GM23338 (cell line): Measurements from ENCODE around the gene SRGAP2B. TPM values are rescaled to one million over a fixed set of nuclear protein-coding genes. Genes with fewer than 3 reads are reported as not detected.
"Not testable (repeated sequence)": the region's sequence is repeated elsewhere in the genome, so short reads cannot be mapped to it uniquely, and the experiment has no call there.

ENCODE experiments used
- ATAC-seq: fragments of 200-7000 bp; cut with Tn5 transposase; 3 replicates; pipeline ENCODE4 v1.9.1; 2020
- DNase-seq: peaks from one replicate; pipeline ENCODE4 v3.0.0-alpha.2; 2015; ENCODE audit warnings: low spot score
- H2AFZ ChIP-seq: fragments of 200-600 bp; sonication (generic); 2 replicates; pipeline ENCODE4 v1.8.0; 2016; ENCODE audit warnings: antibody characterized with exemption, mild to moderate bottlenecking, moderate library complexity
- H3F3A ChIP-seq: fragments of 200-600 bp; sonication (generic); replicated peaks from 2 replicates; pipeline ENCODE4 v1.8.0; 2017; ENCODE audit warnings: antibody characterized with exemption, mixed run types, low read depth
- H3K27ac ChIP-seq: fragments of 200-600 bp; sonication (generic); 2 replicates; pipeline ENCODE4 v1.6.1; 2016; ENCODE audit warnings: low read depth
- H3K27me3 ChIP-seq: fragments of 200-600 bp; sonication (generic); 2 replicates; pipeline ENCODE4 v1.8.0; 2016; ENCODE audit warnings: mild to moderate bottlenecking, mixed run types, moderate library complexity; ENCODE audit not compliant: insufficient read depth
- H3K36me3 ChIP-seq: fragments of 200-600 bp; sonication (generic); 2 replicates; pipeline ENCODE4 v1.8.0; 2016; ENCODE audit warnings: mild to moderate bottlenecking; ENCODE audit not compliant: insufficient read depth
- H3K4me1 ChIP-seq: fragments of 200-600 bp; sonication (generic); 2 replicates; pipeline ENCODE4 v1.8.0; 2016; ENCODE audit warnings: mild to moderate bottlenecking, moderate library complexity; ENCODE audit not compliant: insufficient read depth
- H3K4me2 ChIP-seq: fragments of 200-600 bp; sonication (generic); 2 replicates; pipeline ENCODE4 v1.7.1; 2017; ENCODE audit warnings: mixed run types
- H3K4me3 ChIP-seq: fragments of 200-600 bp; sonication (generic); 2 replicates; pipeline ENCODE4 v1.6.1; 2016; ENCODE audit warnings: mixed run types
- H3K79me2 ChIP-seq: fragments of 200-600 bp; sonication (generic); replicated peaks from 2 replicates; pipeline ENCODE4 v1.8.0; 2017; ENCODE audit warnings: mild to moderate bottlenecking; ENCODE audit not compliant: insufficient read depth
- H3K9me2 ChIP-seq: fragments of 200-600 bp; sonication (generic); 2 replicates; pipeline ENCODE4 v1.8.0; 2017; ENCODE audit not compliant: insufficient read depth
- H4K20me1 ChIP-seq: fragments of 200-600 bp; sonication (generic); replicated peaks from 2 replicates; pipeline ENCODE4 v1.8.0; 2017; ENCODE audit warnings: mild to moderate bottlenecking; ENCODE audit not compliant: insufficient read depth
- H3K27ac Mint-ChIP-seq: 2 replicates; pipeline ENCODE4 v1.8.0; 2020; ENCODE audit warnings: inconsistent platforms, mild to moderate bottlenecking, moderate library complexity, mixed read lengths
- H3K27me3 Mint-ChIP-seq: 3 replicates; pipeline ENCODE4 v1.8.0; 2022; ENCODE audit warnings: low read depth, mild to moderate bottlenecking, moderate library complexity, mixed read lengths, inconsistent platforms; ENCODE audit not compliant: insufficient read depth, poor library complexity
- H3K36me3 Mint-ChIP-seq: 3 replicates; pipeline ENCODE4 v1.8.0; 2021; ENCODE audit warnings: low read depth, mild to moderate bottlenecking, inconsistent platforms, moderate library complexity, mixed read lengths
- H3K4me1 Mint-ChIP-seq: 3 replicates; pipeline ENCODE4 v1.8.0; 2020; ENCODE audit warnings: mild to moderate bottlenecking, inconsistent platforms, mixed read lengths
- H3K4me3 Mint-ChIP-seq: 3 replicates; pipeline ENCODE4 v1.8.0; 2021; ENCODE audit warnings: moderate library complexity, mild to moderate bottlenecking, inconsistent platforms, mixed read lengths
- H3K9me3 Mint-ChIP-seq: 3 replicates; pipeline ENCODE4 v1.8.0; 2020; ENCODE audit warnings: moderate library complexity, mild to moderate bottlenecking, inconsistent platforms, mixed read lengths
- polyA plus RNA-seq: library from polyadenylated mRNA; unstranded; fragments of >200 nt; fragmentation: Nextera tagmentation; extraction: Ambion mirVana; gene quantifications from 2 replicates; pipeline ENCODE4 v1.2.1, GENCODE V29; 2016
- total RNA-seq: library from RNA; depleted of rRNA; stranded (reverse); fragments of >200 nt; shearing (Covaris generic); gene quantifications from 2 replicates; pipeline ENCODE4 v1.2.3, GENCODE V29; 2014

Gene SRGAP2B
- total and polyA plus RNA-seq, 2 experiments from 2014 or later: 17.4 to 28.8 TPM

GRCh38 chr1:145047553-145047952 is 47.6 kb downstream of the SRGAP2B start:
- not testable (repeated sequence) for H4K20me1 ChIP-seq, H3K36me3 Mint-ChIP-seq

GRCh38 chr1:145045571-145046273 is 49.4 kb downstream of the SRGAP2B start:
- ATAC-seq: peak; percentile 36
- H4K20me1 ChIP-seq, H3K79me2 ChIP-seq, H3K4me1 ChIP-seq, H3K4me2 ChIP-seq, H3K9me3 Mint-ChIP-seq, H2AFZ ChIP-seq, H3F3A ChIP-seq, H3K27ac ChIP-seq, H3K27me3 ChIP-seq, H3K27ac Mint-ChIP-seq, H3K9me2 ChIP-seq, H3K27me3 Mint-ChIP-seq, H3K4me3 Mint-ChIP-seq, H3K36me3 ChIP-seq, H3K4me1 Mint-ChIP-seq, H3K4me3 ChIP-seq, DNase-seq, H3K36me3 Mint-ChIP-seq: not testable (repeated sequence)

More at GRCh38 chr1:145047553-145047952, 47.6 kb downstream of the SRGAP2B start:
- H3F3A ChIP-seq, H3K4me2 ChIP-seq, H3K4me1 Mint-ChIP-seq, ATAC-seq, H3K79me2 ChIP-seq, H3K27ac ChIP-seq, H3K4me1 ChIP-seq, H3K9me3 Mint-ChIP-seq, H3K4me3 ChIP-seq, H3K27ac Mint-ChIP-seq, H2AFZ ChIP-seq, H3K4me3 Mint-ChIP-seq, H3K27me3 Mint-ChIP-seq, H3K9me2 ChIP-seq, H3K27me3 ChIP-seq, H3K36me3 ChIP-seq, DNase-seq: not testable (repeated sequence)

DNA sequence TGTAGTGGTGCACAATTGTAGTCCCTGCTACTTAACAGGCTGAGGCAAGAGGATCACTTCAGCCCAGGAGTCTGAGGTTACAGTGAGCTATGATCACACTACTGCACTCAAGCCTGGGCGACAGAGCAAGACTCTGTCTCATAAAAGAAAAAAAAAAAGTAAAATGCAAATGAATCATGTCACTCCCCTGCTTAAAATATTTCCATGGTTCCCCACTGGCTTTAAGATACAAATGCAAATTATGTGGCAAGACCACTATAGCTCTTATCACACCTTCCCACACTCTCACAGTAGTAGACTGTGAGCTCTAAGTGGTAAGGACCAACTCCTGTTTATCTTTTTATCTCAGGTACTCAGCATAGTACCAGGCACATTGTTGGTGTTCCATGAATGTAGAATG is 53.6 kb downstream of the SRGAP2B start:
- H3K9me3 Mint-ChIP-seq, H3K27me3 Mint-ChIP-seq, H3K4me1 Mint-ChIP-seq, H3K4me2 ChIP-seq, H2AFZ ChIP-seq, H3K27ac Mint-ChIP-seq, H3K4me1 ChIP-seq, H3K79me2 ChIP-seq, H3K9me2 ChIP-seq, H3K27ac ChIP-seq, H3K36me3 ChIP-seq, H3K36me3 Mint-ChIP-seq, H3K4me3 ChIP-seq, H3F3A ChIP-seq, H3K27me3 ChIP-seq, H3K4me3 Mint-ChIP-seq, ATAC-seq, DNase-seq, H4K20me1 ChIP-seq: not testable (repeated sequence)

DNA sequence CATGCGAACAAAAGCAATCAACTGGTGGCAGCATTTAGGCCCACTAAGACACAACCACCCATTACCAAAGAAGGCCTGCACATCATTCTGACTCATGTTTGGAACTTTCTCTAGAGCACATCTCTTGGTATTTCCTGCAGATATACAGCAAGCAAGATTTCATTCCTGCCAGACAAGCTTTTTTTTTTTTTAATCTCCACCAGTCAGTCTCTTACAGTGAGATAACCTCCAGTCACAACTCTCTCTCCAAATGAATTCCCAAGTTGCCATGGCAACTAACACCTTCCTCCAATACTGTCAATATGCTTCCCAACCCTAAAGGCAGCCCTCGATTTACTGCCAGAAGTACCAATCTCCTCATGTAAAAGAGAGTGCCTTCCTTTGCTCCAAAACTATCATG is 59.1 kb downstream of the SRGAP2B start:
- H3K27ac ChIP-seq, H3K36me3 Mint-ChIP-seq, H3K9me2 ChIP-seq, H3K9me3 Mint-ChIP-seq, DNase-seq, H3K4me1 ChIP-seq, H3K4me1 Mint-ChIP-seq, H3K27me3 Mint-ChIP-seq, H4K20me1 ChIP-seq, H3K27me3 ChIP-seq, H3F3A ChIP-seq, H2AFZ ChIP-seq, H3K4me2 ChIP-seq, H3K36me3 ChIP-seq, H3K27ac Mint-ChIP-seq, H3K4me3 Mint-ChIP-seq, H3K4me3 ChIP-seq, H3K79me2 ChIP-seq: not testable (repeated sequence)
- peak; percentile 79 for ATAC-seq

- not testable (repeated sequence) for H3K27me3 ChIP-seq, H3K4me1 ChIP-seq, H3K9me2 ChIP-seq, H4K20me1 ChIP-seq, H3K27ac ChIP-seq, ATAC-seq, DNase-seq, H3F3A ChIP-seq, H2AFZ ChIP-seq, H3K9me3 Mint-ChIP-seq, H3K36me3 Mint-ChIP-seq, H3K79me2 ChIP-seq, H3K4me2 ChIP-seq, H3K4me1 Mint-ChIP-seq, H3K4me3 Mint-ChIP-seq, H3K27ac Mint-ChIP-seq, H3K27me3 Mint-ChIP-seq, H3K4me3 ChIP-seq, H3K36me3 ChIP-seq
These were observed 61.6 kb downstream of the SRGAP2B start for GRCh38 chr1:145033523-145033922.

DNA sequence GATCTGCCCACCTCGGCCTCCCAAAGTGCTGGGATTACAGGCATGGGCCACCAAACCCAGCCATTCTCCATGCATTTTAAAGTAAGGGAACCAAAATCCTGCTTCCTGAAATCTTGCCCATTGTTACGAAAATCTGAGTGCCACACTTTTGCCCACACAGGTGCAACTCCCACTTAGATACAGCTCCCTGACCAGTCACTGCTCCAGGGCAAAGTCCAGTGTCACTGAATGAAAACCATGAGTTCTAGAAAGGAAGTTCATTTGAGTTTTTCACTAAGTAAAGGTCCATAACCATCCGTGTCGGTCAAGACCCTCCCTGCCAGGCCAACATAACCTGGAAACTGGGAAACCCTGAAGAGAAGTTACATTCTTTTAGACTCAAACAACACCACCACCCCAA is 67.9 kb downstream of the SRGAP2B start:
- not testable (repeated sequence) for DNase-seq, H3K4me1 ChIP-seq, H3K4me2 ChIP-seq, H3K9me2 ChIP-seq, H3K27ac ChIP-seq, H3K27me3 Mint-ChIP-seq, H3K4me1 Mint-ChIP-seq, H3K36me3 ChIP-seq, H3K4me3 ChIP-seq, H3K79me2 ChIP-seq, H2AFZ ChIP-seq, H3K36me3 Mint-ChIP-seq, H3K4me3 Mint-ChIP-seq, ATAC-seq, H4K20me1 ChIP-seq, H3F3A ChIP-seq, H3K9me3 Mint-ChIP-seq, H3K27me3 ChIP-seq, H3K27ac Mint-ChIP-seq

GRCh38 chr1:145025286-145025685 is 69.8 kb downstream of the SRGAP2B start:
- H3K36me3 Mint-ChIP-seq, ATAC-seq, H3K4me3 ChIP-seq, H3K4me3 Mint-ChIP-seq, H3K36me3 ChIP-seq, H2AFZ ChIP-seq, H3K27ac Mint-ChIP-seq, H3K4me1 Mint-ChIP-seq, H3K27ac ChIP-seq, H3K27me3 ChIP-seq, H3K9me2 ChIP-seq, H3K4me2 ChIP-seq, H4K20me1 ChIP-seq, H3K27me3 Mint-ChIP-seq, H3K9me3 Mint-ChIP-seq, DNase-seq, H3K79me2 ChIP-seq, H3K4me1 ChIP-seq, H3F3A ChIP-seq: not testable (repeated sequence)
